ENCODE results near the gene CAGE1. TPM values are rescaled to one million over a fixed set of nuclear protein-coding genes. Genes with fewer than 3 reads are reported as not detected.

CAGE1 gene
- total RNA-seq, 4 donors from 2014 or later: not detected

GRCh38 chr6:7413151-7413823 is 23.7 kb upstream of the CAGE1 start:
- H3K36me3 ChIP-seq: peaks cover 12 to 100% of the 10 kb centered on the region in 2 donors
- TF ChIP-seq CTCF (IDR thresholded peaks at IDR 0.05): no peak
- no peak for TF ChIP-seq POLR2AphosphoS5 (IDR thresholded peaks at IDR 0.05)
- TF ChIP-seq POLR2A (IDR thresholded peaks at IDR 0.05): no peak
- TF ChIP-seq EP300 (IDR thresholded peaks at IDR 0.05): no peak
- WGBS, 2 donors (ENCODE audit: low coverage in 1 of 2): 76 to 79% methylated on average over 2 of the region's 2 CpGs
- H3K4me3 ChIP-seq: no peak overlapping the region
- H3K27me3 ChIP-seq: no peaks in the 10 kb centered on the region
- H3K4me1 ChIP-seq: no peaks in the 10 kb centered on the region
- no peak for ATAC-seq
- no peak overlapping the region for H3K27ac ChIP-seq
- H3K9me3 ChIP-seq: no peaks in the 10 kb centered on the region

DNA sequence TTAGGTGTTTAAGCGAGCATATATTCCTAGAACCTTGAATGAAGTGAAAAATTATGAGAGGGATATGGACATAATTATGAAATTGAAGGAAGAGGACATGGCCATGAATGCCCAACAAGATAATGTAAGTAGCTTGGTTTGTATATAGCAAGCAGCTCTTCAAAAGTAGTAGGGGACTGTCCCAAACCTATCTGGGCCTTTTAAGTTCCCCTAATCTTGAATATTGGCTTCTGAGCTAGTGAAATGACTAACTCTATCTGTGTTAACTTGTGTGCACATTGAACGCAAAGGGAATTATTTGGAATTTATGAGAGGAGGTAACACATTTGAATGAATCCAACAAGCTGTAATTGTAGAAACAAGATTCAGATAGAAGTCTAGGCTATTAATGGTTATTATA is 21.8 kb upstream of the CAGE1 start:
- ATAC-seq: no peak
- H3K9me3 ChIP-seq: no peaks in the 10 kb centered on the region
- peaks cover 9 to 100% of the 10 kb centered on the region in 2 donors for H3K36me3 ChIP-seq
- no peak overlapping the region for H3K27ac ChIP-seq
- no peaks in the 10 kb centered on the region for H3K27me3 ChIP-seq
- no peak overlapping the region for H3K4me3 ChIP-seq
- WGBS, 2 donors (ENCODE audit: low coverage in 1 of 2): 87 to 92% methylated on average over 2 of the region's 2 CpGs
- TF ChIP-seq EP300 (IDR thresholded peaks at IDR 0.05): no peak
- TF ChIP-seq POLR2AphosphoS5 (IDR thresholded peaks at IDR 0.05): no peak
- no peak for TF ChIP-seq POLR2A (IDR thresholded peaks at IDR 0.05)
- TF ChIP-seq CTCF (IDR thresholded peaks at IDR 0.05): no peak
- H3K4me1 ChIP-seq: no peaks in the 10 kb centered on the region

GRCh38 chr6:7410851-7411250 is 21.3 kb upstream of the CAGE1 start:
- Histone ChIP-seq H3K36me3 (peaks cover 9 to 100% of the 10 kb centered on the region in 2 donors), H3K4me1 (no peaks in the 10 kb centered on the region), H3K9me3 (no peaks in the 10 kb centered on the region), H3K4me3 (no peak overlapping the region), H3K27me3 (no peaks in the 10 kb centered on the region), H3K27ac (no peak overlapping the region)
- no peak for TF ChIP-seq POLR2AphosphoS5 (IDR thresholded peaks at IDR 0.05)
- no peak for TF ChIP-seq CTCF (IDR thresholded peaks at IDR 0.05)
- no peak for TF ChIP-seq EP300 (IDR thresholded peaks at IDR 0.05)
- TF ChIP-seq POLR2A (IDR thresholded peaks at IDR 0.05): no peak
- 100% methylated on average over 4 of the region's 4 CpGs for WGBS, 2 donors (ENCODE audit: low coverage in 1 of 2)
- ATAC-seq: no peak

DNA sequence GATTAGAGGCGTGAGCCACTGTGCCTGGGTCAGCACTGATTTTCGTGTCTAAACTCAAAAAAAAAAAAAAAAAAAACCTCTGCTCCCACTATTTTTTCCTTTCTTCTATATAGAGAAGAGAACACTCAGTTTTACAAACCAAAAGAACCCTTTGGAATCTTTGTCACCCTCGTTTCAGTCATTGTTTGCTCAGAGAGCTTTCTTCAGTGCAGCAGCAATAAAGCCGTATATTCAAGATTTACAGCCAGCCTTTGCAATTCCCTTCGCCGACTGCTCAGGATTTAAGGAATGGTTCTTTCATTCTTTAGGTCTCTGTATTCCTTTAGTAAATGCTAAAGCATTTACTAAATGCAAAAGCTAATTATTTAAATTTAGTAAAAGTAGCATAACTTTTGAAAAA is 20.2 kb upstream of the CAGE1 start:
- Histone ChIP-seq H3K9me3 (no peaks in the 10 kb centered on the region), H3K27me3 (no peaks in the 10 kb centered on the region), H3K36me3 (peaks cover 8 to 100% of the 10 kb centered on the region in 2 donors), H3K27ac (no peak overlapping the region), H3K4me1 (no peaks in the 10 kb centered on the region), H3K4me3 (no peak overlapping the region)
- WGBS, 2 donors (ENCODE audit: low coverage in 1 of 2): 92 to 98% methylated on average over 5 to 6 of the region's 6 CpGs
- TF ChIP-seq CTCF (IDR thresholded peaks at IDR 0.05) (no peak), POLR2AphosphoS5 (IDR thresholded peaks at IDR 0.05) (no peak), EP300 (IDR thresholded peaks at IDR 0.05) (no peak), POLR2A (IDR thresholded peaks at IDR 0.05) (no peak)
- ATAC-seq: no peak

DNA sequence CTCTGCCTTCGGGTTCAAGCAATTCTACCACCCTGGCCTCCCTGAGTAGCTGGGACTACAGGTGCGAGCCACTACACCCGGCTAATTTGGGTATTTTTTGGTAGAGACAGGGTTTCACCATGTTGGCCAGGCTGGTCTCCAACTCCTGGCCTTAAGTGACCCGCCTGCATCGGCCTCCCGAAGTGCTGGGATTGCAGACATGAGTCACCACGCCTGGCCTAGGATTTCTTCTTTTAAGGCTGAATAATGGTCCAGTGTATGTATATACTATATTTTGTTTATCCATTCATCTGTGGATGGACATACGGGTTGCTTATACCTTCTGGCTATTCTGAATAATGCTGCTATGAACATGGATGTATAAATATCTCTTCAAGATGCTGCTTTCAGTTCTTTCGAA is 17.2 kb upstream of the CAGE1 start:
- H3K36me3 ChIP-seq: peaks cover 7 to 100% of the 10 kb centered on the region in 2 donors
- 70 to 82% methylated on average over 5 of the region's 9 CpGs for WGBS, 2 donors (ENCODE audit: low coverage in 1 of 2)
- no peak for ATAC-seq

More for the DNA sequence above, 17.2 kb upstream of the CAGE1 start:
- TF ChIP-seq POLR2AphosphoS5 (IDR thresholded peaks at IDR 0.05) (no peak), CTCF (IDR thresholded peaks at IDR 0.05) (no peak), POLR2A (IDR thresholded peaks at IDR 0.05) (no peak), EP300 (IDR thresholded peaks at IDR 0.05) (no peak)
- Histone ChIP-seq H3K4me3 (no peak overlapping the region), H3K9me3 (no peaks in the 10 kb centered on the region), H3K27ac (no peak overlapping the region), H3K4me1 (no peaks in the 10 kb centered on the region), H3K27me3 (no peaks in the 10 kb centered on the region)
